ENCODE data around the gene TADA3. TPM values are rescaled to one million over a fixed set of nuclear protein-coding genes. Genes with fewer than 3 reads are reported as not detected.

The TADA3 gene
- total RNA-seq = 10 to 100 TPM; 37.4 to 37.6 TPM

DNA sequence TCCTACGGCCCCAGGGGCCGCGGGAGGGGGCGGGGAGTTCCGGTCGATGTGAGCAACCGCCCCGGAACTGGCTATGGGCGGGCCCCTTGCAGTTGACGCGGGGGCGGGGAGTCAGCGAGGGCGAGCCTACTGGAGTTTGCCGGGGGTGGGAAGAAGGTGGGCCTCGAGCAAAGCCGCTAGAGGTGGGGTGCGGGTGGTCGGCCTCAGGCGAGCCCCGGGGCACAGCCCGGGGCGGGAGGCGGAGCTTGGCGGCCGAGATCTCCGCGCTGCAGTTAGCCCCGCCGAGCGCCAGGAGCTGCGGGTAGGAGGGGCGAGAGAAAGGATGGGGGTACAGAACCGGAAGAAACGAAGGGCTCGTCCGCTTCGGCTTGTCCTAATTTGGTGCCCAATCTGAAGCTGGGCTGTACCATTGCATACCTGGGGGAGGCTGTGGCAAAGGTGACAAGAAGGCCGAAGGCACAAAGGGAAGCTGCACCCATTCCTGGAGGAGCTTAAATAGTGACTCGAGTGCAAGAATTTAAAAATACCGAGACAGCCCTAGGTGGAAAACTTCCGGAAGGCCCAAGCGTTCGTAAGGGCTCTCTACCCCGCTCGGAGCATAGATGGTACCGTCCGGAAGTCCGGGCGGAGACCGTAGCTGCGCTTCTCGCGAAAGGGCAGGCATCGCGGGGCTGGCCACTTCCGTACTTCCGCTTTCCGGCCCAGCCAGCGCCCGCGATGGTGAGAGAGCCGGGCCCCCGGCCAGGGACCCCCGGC, at the start of gene TADA3, which contains the start of gene ARPC4:
TSS of gene TADA3 (minus strand) at position 69 of the 756 bp plus-strand sequence. CDS start 1,007 bp downstream, outside the sequence.
TSS of gene ARPC4 (plus strand) at position 678 of the 756 bp plus-strand sequence. CDS start at position 718, 40 bp downstream.
- Histone ChIP-seq H3K9me3 (no peaks in the 10 kb centered on the region), H3K4me3 (peak within 1 kb of the TSS; percentile 66 to 96), H3K27me3 (no peaks in the 10 kb centered on the region), H3K4me1 (peaks cover 31% of the 10 kb centered on the region), H3K27ac (peak within 1 kb of the TSS; percentile 75 to 96 (median 91)), H3K36me3 (replicated peaks in 1 of 2; ENCODE audit: insufficient read depth in 1 of 2, low read depth in 2 of 2) (peaks cover 0 to 5% of the 10 kb centered on the region in 2 donors)
- TF ChIP-seq, protein P1, sequence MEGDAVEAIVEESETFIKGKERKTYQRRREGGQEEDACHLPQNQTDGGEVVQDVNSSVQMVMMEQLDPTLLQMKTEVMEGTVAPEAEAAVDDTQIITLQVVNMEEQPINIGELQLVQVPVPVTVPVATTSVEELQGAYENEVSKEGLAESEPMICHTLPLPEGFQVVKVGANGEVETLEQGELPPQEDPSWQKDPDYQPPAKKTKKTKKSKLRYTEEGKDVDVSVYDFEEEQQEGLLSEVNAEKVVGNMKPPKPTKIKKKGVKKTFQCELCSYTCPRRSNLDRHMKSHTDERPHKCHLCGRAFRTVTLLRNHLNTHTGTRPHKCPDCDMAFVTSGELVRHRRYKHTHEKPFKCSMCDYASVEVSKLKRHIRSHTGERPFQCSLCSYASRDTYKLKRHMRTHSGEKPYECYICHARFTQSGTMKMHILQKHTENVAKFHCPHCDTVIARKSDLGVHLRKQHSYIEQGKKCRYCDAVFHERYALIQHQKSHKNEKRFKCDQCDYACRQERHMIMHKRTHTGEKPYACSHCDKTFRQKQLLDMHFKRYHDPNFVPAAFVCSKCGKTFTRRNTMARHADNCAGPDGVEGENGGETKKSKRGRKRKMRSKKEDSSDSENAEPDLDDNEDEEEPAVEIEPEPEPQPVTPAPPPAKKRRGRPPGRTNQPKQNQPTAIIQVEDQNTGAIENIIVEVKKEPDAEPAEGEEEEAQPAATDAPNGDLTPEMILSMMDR (IDR thresholded peaks at IDR 0.05) = peak in 4 of 7 experiments; percentile 37 to 42 (median 39)
- TF ChIP-seq POLR2A (IDR thresholded peaks at IDR 0.05) = peak; percentile 37 to 74 (median 71)
- DNase-seq = peak; percentile 90 to 93 (median 90)
- intact Hi-C loops (cut with DNase I) = no loop called here
- 0 to 2% methylated on average over 27 to 63 of the region's 65 CpGs for WGBS, 2 donors
- ATAC-seq = peak; percentile 95

GRCh38 chr3:9841015-9841414, 48.7 kb upstream of the TADA3 start:
- ATAC-seq (no peak), DNase-seq (no peak)
- Histone ChIP-seq H3K9me3 (no peaks in the 10 kb centered on the region), H3K36me3 (replicated peaks in 1 of 2; ENCODE audit: insufficient read depth in 1 of 2, low read depth in 2 of 2) (peaks cover 0 to 5% of the 10 kb centered on the region in 2 donors), H3K27me3 (no peaks in the 10 kb centered on the region), H3K4me3 (no peak overlapping the region), H3K27ac (no peak overlapping the region), H3K4me1 (peaks cover 32% of the 10 kb centered on the region)
- intact Hi-C loops (cut with DNase I) = no loop called here
- WGBS, 2 donors = 85 to 86% methylated on average over 8 of the region's 8 CpGs
- no peak for TF ChIP-seq POLR2A (IDR thresholded peaks at IDR 0.05)
- TF ChIP-seq, protein P1 (IDR thresholded peaks at IDR 0.05) = no peak

DNA sequence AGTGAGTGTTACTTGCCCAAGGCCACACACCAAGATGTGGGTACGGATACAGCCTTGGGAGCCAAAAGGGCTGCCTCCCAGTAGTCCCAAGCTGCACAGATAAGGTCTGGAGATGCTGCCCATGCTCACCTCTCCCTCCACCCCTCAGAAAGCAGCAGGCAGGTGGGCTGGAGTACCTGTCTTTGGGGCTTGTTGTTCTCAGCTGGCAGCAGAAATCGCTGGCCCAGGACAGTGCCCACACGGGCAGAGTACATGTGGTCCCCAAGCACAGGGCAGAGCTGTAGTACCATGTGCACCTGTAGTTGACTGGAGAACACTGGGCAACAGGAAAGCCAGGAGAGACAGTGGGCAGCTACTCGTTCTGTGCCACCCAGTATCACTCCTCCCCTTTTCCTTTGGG, 46.6 kb upstream of the TADA3 start:
- 33 to 74% methylated on average over 1 to 4 of the region's 4 CpGs for WGBS, 2 donors
- H3K9me3 ChIP-seq = no peaks in the 10 kb centered on the region
- peaks cover 27% of the 10 kb centered on the region for H3K4me1 ChIP-seq
- H3K27me3 ChIP-seq = no peaks in the 10 kb centered on the region
- TF ChIP-seq, protein P1 (IDR thresholded peaks at IDR 0.05) = no peak
- TF ChIP-seq POLR2A (IDR thresholded peaks at IDR 0.05) = no peak
- DNase-seq (no peak), ATAC-seq (no peak)
- peak overlapping the region; percentile 65 to 67 (median 66) for H3K27ac ChIP-seq
- intact Hi-C loops (cut with DNase I) = no loop called here
- peaks cover 0 to 5% of the 10 kb centered on the region in 2 donors for H3K36me3 ChIP-seq (replicated peaks in 1 of 2; ENCODE audit: insufficient read depth in 1 of 2, low read depth in 2 of 2)
- H3K4me3 ChIP-seq = no peak overlapping the region

- no peaks in the 10 kb centered on the region for H3K9me3 ChIP-seq
These were observed 45.7 kb upstream of the TADA3 start for GRCh38 chr3:9837701-9838582.

More at GRCh38 chr3:9837701-9838582, 45.7 kb upstream of the TADA3 start:
- WGBS, 2 donors = 51 to 62% methylated on average over 12 of the region's 12 CpGs
- Histone ChIP-seq H3K27ac (peak overlapping the region; percentile 65 to 67 (median 66)), H3K4me1 (peaks cover 22% of the 10 kb centered on the region), H3K27me3 (no peaks in the 10 kb centered on the region), H3K36me3 (replicated peaks in 1 of 2; ENCODE audit: insufficient read depth in 1 of 2, low read depth in 2 of 2) (peaks cover 0 to 5% of the 10 kb centered on the region in 2 donors), H3K4me3 (no peak overlapping the region)
- peak; percentile 51 to 74 (median 68) for TF ChIP-seq POLR2A (IDR thresholded peaks at IDR 0.05)
- TF ChIP-seq, protein P1 (IDR thresholded peaks at IDR 0.05) = no peak
- ATAC-seq (peak; percentile 92), DNase-seq (peak; percentile 66 to 87 (median 84))
- intact Hi-C loops (cut with DNase I) = no loop called here
